ENCODE data around the gene BLVRA.

GRCh38 chr7:43771573-43771972 is 13.1 kb downstream of the BLVRA start:
- TF ChIP-seq CTCF (IDR thresholded peaks at IDR 0.05; ENCODE audit: low read length) (no peak), EZH2 (optimal IDR thresholded peaks at IDR 0.05; ENCODE audit: low read depth, low read length) (no peak)
